GM19467 (cell line): ENCODE results near the gene DPH1.

Source experiments
- ATAC-seq: cut with Tn5 transposase; IDR thresholded peaks from one replicate; pipeline ENCODE4 v1.9.1; 2021; ENCODE audit warnings: mild to moderate bottlenecking, moderate library complexity; ENCODE audit not compliant: unreplicated experiment

Gene DPH1

DNA sequence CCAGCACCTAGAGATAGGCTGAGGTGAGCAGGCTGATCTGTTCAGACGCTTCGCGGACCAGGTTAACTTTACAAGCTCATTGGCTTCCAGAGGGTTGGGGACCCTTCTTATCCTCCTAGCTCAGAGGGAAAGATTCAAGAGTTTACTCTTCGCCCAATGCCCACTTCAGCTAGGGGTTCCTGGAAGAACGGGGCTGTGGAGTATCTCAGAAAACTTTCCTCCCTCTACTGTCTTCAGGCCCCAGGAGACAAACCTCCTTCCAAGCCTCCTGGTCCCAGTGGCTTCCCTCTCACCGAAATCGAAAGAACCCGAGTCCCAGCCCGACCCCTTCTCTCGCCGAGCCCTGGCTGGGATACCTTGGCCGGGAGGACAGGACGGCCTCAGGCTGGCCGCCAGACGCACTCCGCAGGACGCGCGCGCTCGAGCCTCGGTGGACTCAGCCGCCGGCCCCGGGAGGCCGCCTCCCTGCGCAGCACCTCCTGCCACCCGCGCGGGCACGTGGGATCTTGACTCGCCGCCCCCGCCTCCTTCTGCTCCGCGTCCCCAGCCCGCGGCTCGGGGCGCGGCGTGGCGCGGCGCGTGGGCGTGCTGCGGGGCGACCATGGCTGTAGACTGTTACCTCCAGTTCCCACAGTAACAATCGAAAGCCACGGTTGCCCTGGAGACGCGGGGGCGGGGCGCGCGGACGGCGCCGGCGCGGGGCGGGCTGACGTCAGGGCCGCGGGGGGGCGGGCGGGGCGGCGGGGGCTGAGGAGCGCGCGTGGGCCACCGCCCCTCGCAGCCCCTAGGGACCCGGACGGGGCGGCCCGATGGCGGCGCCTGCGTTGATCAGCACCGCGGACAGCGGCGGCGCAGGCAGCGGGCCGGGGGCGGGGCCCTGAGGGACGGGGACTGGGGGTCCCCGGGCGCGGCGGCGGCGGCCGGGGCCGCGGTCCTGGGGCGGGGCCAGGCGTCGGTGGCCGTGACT, 19.7 kb downstream of the DPH1 start:
- ATAC-seq = peak; percentile 45

DNA sequence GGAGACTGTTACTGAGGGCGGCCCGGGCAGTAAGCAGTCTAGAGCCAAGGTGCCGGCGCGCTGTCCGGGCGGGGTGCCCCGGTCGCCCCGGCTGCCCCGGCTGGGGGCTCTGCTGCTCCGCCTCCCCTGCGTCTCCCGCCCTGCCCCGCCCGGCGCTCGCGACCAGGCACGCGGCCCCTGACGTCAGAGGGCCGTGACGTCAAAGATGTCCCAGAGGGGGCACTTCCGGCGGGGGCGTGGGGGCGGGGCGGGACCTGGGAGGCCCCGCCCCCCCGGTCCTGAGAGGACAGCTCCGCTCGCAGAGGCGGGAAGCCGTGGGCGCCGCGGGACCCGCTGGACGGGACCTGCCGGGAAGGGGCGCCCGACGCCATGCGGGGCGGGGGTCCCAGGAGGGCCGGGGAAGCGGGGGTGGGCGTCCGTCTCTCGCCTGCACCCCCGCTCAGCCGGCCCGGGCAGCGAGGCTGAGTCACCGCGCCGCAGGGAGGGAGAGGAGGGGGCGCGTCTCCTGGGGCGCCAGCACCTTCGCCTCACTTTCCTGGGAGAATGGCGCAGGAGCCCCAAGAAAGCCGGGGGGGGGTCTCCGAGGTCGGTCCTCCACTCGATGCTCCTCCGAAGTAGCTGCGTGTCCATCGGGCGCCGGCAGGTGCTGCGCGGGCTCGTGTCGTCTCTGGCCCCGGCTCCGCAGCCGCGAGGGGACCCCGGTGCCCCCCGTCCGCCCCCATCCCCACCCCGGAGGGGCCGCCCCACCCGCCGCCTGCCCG, 20.5 kb downstream of the DPH1 start:
- no peak for ATAC-seq

DNA sequence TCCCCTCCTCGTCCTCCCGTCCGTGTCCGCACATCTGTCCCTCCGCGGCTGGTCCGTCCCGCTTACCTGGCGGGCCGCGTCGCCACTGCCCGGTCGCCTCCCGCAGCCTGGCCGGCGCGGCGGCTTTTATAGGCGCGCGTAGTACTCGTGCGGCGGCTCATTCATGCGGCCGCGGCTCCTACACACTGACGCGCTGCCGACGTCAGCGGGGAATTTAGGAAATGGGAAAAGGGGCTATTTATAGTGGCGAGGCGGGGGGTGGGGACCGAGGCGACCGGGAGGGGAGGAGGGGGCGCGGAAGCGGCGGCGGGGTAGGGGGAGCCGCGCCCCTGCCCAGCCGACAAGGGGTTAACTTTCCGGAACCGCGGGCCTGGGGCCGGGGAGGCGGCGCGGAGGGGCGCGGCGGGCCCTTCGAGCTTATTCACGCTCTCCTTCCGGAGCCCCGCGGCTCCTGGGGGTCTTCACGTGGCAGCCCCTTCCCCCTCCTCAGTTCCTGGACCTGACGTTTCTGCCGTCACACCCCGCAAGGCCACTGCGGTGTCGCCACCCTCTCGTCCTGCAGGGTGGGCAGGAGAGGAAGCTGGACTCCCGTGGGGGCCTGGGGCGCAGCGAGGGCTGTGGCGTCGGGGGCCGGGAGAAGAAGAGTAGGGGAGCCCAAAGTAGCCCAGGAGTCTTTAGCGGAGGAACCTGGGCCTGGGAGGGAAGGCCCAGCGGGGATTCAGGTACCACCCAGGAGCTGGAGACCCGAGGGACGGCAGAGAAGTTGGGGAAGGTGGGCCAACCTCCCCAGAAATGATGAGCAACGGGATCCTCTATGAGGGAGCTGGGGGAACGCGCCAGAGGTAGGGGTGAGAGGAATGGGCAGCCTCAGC, 21.3 kb downstream of the DPH1 start:
- no peak for ATAC-seq

DNA sequence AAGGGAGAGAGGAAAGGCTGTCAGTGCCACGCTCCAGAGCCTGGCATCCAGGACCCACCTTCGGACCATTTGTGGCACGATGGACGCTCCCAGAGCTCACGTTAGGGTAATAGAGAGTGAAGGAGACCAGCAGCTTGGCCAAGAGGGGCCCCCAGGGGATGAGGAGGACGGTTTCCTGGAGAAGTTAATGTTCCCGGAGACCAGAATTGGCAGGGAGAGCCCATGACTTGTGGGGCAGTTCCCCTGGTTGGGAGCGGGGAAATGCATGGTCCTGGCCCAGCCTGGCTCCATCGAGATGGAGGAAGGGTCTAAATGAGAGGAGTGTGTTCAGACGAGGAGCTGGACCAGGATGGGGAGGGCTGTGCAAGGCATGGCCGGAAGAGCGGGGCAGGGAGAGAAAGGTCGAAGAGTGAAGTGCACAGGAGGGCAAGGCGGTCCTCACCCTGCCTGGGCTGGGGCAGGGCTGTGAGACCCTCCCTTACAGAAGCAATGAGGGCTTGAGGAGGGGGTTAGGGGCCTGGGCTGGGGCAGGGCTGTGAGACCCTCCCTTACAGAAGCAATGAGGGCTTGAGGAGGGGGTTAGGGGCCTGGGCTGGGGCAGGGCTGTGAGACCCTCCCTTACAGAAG, 22.1 kb downstream of the DPH1 start:
- no peak for ATAC-seq

DNA sequence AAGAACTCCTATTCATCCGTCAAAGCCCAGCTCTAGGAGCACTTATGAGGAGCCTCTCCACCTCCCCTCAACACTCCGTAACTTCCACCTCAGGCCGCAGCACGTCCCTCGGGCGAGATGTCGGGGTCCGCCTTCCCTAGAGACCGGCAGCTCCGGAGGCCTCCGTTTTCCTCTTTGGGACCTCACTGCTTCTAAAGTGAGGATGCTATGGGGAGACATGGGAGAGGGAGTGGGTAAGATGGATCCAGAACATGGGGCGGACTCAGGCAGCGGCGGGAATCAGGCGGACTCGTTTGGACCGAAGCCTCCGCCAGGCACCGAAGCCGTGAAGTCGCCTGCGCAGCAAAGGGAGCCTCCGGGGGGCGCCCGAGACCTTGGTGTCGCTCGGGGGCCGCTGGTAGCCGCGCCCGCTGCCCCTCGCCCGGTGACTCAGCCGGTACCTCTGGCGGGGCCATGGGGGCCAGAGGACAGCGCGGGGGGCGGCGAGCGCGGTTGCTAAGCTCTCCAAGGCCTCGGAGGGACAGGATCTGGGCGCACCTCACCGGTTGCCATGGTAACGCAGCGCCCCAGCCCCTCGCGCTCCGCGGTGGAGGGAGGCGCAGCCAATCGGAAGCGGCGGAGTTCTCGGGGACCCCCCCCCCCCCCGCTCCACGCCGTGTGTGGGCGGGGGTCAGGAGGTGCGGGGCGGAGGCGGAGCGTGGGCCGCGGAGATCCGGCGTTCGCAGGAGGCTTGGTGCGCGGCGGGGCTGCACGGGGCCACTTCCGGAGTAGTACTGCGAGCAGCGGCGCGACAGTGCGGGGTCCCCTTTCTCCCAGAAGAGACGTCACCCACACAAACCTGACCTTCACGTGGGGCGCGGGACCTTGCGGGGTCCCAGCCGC, 23.7 kb downstream of the DPH1 start:
- no peak for ATAC-seq

DNA sequence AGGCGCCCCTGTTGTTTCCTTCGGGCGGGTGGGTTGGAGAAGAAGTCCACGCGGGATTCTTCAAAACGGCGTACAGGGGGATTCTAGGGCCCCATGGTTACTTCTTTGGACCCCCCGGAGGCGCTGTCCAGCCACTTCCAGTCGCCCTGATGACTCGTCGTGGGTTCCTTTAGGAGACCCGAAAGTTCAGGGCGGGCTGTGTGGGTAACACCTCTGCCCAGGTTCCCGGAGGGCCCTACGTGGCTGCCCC, 24.2 kb downstream of the DPH1 start:
- ATAC-seq = no peak

DNA sequence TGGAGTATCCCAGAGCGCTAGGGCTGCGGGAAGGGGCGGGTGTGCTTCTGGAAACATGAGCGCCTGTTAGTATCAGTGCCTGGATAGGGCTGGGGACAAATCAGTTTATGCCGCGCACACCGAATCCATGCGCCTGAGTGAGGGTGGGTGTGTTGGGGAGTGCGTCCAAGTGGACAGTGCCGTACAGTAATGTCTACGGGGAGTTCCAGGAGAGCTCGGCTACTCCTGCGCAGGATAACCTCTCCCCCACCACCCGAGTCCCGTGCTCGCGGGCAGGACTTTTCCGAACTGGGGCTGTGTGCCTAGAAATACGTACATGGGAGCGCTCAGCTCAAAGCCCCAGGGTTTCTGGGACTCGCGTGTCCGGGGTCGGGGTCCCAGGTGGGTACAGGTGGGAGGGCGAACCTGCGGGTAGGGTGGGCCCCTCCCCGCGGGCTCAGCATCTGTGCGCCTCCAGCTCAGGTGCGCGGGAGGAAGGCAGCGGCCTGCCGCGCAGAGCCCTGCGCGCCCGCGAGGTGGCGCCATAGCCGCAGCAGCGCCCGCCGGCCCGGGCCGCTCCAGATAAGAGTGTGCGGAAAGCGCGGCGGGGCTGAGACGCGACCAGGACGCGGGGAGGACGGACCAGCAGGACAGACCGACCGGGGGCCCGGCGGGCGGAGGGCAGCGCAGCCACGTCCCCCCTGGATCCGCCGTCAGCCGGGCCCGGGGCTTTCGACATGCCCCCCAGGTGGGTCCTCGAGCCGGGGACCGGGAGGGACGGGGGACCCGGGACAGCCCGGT, 24.7 kb downstream of the DPH1 start, which contains the start of gene HIC1:
TSS of gene HIC1 (plus strand) at position 592 of the 780 bp plus-strand sequence. CDS start 1,588 bp downstream, outside the sequence.
- peak; percentile 38 for ATAC-seq

DNA sequence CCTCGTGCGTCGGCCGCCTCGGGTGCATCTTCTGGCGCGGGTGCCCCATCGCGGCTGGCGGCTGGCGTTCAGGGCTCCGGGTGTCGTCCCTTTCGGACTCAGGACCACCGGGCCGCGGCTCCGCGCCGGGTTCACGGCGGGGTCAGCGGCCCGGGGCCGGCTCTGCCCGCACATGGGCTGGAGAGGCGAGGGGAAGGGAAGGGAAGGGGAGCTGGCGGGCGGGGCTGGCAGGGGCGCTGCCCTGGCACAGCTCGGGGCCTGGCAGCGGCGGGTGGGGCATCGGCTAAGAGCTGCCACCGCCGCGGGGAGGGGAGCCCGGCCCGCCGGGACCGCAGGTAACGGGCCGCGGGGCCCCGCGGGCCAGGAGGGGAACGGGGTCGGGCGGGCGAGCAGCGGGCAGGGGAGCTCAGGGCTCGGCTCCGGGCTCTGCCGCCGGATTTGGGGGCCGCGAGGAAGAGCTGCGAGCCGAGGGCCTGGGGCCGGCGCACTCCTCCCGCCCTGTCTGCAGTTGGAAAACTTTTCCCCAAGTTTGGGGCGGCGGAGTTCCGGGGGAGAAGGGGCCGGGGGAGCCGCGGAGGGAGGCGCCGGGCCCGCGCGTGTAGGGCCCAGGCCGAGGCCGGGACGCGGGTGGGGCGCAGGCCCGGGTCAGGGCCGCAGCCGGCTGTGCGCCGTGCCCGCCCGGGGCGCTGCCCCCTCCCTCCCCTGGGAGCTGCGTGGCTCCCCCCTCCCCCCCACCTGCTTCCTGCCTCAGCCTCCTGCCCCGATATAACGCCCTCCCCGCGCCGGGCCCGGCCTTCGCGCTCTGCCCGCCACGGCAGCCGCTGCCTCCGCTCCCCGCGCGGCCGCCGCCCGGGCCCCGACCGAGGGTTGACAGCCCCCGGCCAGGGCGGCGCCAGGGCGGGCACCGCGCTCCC, 25.6 kb downstream of the DPH1 start:
- ATAC-seq = no peak

DNA sequence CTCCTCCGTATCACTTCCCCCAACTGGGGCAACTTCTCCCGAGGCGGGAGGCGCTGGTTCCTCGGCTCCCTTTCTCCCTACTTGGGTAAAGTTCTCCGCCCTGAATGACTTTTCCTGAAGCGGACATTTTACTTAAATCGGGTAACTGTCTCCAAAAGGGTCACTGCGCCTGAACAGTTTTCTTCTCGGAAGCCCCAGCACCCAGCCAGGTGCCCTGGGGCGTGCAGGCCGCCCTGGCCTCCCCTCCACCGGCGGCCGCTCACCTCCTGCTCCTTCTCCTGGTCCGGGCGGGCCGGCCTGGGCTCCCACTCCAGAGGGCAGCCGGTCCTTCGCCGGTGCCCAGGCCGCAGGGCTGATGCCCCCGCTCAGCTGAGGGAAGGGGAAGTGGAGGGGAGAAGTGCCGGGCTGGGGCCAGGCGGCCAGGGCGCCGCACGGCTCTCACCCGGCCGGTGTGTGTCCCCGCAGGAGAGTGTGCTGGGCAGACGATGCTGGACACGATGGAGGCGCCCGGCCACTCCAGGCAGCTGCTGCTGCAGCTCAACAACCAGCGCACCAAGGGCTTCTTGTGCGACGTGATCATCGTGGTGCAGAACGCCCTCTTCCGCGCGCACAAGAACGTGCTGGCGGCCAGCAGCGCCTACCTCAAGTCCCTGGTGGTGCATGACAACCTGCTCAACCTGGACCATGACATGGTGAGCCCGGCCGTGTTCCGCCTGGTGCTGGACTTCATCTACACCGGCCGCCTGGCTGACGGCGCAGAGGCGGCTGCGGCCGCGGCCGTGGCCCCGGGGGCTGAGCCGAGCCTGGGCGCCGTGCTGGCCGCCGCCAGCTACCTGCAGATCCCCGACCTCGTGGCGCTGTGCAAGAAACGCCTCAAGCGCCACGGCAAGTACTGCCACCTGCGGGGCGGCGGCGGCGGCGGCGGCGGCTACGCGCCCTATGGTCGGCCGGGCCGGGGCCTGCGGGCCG, 26.5 kb downstream of the DPH1 start:
- ATAC-seq = no peak

DNA sequence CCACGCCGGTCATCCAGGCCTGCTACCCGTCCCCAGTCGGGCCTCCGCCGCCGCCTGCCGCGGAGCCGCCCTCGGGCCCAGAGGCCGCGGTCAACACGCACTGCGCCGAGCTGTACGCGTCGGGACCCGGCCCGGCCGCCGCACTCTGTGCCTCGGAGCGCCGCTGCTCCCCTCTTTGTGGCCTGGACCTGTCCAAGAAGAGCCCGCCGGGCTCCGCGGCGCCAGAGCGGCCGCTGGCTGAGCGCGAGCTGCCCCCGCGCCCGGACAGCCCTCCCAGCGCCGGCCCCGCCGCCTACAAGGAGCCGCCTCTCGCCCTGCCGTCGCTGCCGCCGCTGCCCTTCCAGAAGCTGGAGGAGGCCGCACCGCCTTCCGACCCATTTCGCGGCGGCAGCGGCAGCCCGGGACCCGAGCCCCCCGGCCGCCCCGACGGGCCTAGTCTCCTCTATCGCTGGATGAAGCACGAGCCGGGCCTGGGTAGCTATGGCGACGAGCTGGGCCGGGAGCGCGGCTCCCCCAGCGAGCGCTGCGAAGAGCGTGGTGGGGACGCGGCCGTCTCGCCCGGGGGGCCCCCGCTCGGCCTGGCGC, 27.3 kb downstream of the DPH1 start:
- ATAC-seq = no peak

DNA sequence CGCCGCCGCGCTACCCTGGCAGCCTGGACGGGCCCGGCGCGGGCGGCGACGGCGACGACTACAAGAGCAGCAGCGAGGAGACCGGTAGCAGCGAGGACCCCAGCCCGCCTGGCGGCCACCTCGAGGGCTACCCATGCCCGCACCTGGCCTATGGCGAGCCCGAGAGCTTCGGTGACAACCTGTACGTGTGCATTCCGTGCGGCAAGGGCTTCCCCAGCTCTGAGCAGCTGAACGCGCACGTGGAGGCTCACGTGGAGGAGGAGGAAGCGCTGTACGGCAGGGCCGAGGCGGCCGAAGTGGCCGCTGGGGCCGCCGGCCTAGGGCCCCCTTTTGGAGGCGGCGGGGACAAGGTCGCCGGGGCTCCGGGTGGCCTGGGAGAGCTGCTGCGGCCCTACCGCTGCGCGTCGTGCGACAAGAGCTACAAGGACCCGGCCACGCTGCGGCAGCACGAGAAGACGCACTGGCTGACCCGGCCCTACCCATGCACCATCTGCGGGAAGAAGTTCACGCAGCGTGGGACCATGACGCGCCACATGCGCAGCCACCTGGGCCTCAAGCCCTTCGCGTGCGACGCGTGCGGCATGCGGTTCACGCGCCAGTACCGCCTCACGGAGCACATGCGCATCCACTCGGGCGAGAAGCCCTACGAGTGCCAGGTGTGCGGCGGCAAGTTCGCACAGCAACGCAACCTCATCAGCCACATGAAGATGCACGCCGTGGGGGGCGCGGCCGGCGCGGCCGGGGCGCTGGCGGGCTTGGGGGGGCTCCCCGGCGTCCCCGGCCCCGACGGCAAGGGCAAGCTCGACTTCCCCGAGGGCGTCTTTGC, 28.0 kb downstream of the DPH1 start:
- no peak for ATAC-seq

DNA sequence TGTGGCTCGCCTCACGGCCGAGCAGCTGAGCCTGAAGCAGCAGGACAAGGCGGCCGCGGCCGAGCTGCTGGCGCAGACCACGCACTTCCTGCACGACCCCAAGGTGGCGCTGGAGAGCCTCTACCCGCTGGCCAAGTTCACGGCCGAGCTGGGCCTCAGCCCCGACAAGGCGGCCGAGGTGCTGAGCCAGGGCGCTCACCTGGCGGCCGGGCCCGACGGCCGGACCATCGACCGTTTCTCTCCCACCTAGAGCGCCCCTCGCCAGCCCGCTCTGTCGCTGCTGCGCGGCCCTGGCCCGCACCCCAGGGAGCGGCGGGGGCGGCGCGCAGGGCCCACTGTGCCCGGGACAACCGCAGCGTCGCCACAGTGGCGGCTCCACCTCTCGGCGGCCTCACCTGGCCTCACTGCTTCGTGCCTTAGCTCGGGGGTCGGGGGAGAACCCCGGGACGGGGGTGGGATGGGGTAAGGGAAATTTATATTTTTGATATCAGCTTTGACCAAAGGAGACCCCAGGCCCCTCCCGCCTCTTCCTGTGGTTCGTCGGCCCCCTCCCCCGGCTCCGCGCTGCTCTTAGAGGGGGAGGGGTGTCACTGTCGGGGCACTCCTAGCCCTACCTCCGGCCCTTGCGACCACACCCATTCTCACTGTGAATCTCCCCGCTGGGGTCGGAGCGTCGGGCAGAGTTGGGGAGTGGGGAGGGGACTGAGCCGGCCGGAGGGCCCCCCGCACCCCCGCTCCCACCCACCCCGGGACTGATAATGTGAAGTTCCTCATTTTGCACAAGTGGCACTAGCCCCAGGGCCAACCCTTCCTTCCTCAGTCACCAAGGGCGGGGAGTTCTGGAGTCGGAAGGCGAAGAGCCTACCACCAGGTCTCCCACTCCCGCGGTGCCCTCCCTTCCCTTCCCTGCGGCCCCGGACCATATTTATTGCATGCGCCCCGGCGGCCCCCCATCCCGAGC, 28.9 kb downstream of the DPH1 start:
- no peak for ATAC-seq

DNA sequence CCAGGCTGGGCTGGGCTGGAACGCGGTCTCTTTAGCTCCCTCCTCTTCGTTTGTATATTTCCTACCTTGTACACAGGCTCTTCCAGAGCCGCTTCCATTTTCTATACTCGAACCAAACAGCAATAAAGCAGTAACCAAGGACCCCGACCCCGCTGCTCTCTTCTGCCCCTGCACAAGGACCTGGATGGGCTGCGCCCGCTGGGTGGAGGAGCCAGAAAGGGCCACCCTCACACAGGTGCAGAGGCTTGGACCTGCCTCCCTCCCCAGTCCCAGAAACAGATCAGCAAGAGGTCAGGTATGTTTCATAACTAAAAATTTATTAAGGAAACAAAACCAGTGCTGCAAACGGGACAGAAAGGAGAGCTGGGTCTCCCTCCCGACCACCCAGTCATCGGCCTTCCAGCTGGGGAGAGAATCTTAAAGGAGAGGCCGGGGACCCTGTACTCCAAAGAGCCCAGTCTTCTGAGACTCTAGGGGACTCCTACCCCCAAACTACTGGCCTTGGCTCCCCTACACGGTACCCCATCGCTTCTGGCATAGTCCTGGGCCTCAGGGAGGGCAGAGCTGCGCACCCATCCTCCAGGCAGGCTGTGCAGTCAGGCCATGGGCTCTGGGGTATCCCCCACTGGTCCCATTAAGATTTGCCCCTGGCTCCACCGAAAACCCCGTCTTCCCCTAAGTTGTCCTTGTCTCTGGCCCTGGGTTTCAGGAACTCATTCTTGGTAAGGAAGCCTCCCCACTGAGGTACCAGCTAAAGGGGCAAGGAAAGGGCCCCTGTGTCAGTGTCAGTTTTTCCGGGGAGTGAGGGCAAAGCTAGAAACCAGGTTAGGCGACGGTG, 29.8 kb downstream of the DPH1 start:
- no peak for ATAC-seq

DNA sequence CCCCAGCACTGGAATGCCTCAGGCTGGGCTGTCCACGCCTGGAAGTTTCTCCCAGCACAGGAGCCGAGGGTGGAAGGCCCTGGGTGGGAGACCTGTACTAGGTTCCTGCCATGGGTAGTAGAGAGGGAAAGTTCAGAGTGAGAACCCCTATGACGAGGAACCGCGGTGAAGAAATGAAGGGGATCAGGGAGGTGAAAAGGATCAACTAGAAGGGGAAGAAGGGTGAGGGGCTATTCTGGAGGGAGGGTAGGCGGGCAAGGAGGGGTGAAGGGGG, 30.4 kb downstream of the DPH1 start:
- no peak for ATAC-seq
